NCI-H1092 treated with DMSO at 0.1 percent for 48 hours (cell line): ENCODE data around the gene SWT1.

Source experiments
- DNase-seq: peaks from one replicate; lab custom pipeline; 2025; lab: John Stamatoyannopoulos, UW

Gene SWT1, protein sequence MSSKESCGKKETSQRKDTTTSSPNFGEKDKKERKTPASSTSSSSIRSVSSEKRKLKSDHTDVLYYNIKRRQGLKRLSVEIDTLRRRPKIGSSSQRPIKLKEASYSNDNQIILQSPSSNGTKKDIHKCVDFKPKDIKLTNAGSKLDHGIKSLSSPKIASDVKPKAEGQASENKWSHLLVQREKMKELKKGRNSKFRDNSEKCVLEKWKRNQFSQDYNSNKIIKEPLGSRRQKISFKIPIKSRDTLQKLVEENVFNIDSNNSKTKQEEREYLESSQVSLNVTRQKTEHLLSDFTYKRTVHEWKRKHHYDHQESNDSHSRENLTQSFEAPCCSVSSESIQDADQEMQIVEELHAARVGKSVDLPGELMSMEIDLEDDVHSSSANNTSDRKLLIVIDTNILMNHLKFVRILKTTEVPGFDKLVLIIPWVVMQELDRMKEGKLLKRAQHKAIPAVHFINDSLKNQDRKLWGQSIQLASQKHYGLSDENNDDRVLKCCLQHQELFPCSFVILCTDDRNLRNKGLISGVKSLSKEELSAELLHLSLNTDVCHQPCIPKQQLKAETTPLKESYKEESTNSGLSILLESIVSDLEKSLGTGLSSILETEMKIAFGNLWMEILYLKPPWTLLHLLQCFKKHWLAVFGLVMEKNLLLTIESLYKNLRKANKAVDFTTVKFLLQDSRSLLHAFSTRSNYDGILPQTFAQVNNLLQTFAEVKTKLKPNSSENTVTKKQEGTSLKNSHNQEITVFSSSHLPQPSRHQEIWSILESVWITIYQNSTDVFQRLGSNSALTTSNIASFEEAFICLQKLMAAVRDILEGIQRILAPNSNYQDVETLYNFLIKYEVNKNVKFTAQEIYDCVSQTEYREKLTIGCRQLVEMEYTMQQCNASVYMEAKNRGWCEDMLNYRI

DNA sequence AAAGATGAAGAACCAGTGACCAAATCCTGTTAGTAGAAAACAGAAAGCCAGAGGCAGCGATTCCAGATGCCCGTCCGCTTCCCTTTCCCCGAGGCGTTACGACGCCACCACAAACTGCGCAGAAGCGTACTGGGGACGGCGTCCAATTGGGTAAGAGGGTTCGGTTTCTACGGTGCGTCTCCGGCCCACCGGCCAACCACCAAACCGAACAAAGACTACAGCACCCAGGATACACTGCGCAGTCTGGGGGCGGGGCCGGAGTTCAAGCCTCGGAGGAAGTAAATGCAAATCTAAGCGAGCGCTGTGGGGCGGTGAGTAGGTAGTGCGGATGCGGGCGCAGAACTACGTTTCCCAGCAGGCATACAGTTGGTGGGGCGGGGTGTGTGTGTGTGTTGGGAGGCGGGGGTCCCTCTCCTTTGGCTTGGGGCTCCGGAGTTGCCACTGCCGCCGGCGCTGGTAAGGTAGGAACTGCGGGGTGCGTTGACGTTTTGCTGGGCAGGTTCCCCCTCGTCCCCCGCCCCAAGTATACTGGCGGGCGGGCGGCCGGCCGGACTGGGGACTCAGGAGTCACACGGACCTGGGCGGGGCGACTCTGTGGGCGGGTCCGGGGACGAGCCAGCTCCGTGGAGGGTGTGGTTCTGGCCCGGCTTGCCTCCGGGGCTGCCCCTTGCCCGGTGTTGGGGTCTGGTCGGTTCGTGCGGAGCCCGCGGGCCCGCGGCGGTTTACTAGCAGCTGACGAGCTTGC lies at the start of gene SWT1, which contains the start of gene TRMT1L:
Gene SWT1 (plus strand): TSS at position 314 of the 745 bp plus-strand sequence. CDS start 3,675 bp downstream, outside the sequence.
Gene TRMT1L (minus strand): TSS at position 100 of the 745 bp plus-strand sequence. CDS start 241 bp downstream, outside the sequence.
- peak; percentile 100 for DNase-seq

DNA sequence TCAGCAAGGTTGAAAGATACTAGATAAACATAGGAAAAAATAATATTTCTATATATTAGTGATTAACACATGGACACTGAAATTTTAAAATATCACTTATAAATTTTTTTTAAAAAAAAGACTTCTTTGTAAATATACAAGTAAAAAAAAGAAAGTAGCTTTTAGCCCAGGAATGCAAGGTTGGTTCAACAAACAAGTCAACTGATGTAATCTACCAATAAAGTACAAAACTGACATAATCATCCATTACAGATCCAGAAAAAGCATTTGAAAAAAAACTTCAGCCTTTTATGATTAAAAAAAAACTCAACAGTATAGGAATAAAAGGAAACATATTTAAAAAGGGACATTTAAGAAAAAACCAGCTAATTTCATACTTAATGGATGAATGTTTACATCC lies 48.6 kb upstream of the SWT1 start:
- no peak for DNase-seq

DNA sequence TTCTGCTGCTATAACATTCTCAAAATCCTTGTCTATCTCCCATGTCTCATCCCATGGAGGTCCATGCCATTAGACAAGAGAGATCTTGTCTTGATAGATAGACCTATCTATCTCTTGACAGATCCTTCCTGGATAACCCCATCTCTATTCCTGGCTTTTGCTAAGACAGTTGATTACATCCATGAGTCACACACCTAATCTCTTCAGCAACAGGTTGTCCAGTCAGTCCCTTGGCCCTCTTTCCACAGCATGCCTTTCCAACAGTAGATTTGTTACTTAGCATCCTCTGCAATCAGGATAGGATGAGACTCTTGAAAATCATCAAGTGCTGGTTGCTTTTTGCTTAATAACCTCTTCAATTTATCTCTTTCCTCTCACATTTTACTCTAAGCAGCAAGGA lies 46.8 kb upstream of the SWT1 start:
- no peak for DNase-seq

DNA sequence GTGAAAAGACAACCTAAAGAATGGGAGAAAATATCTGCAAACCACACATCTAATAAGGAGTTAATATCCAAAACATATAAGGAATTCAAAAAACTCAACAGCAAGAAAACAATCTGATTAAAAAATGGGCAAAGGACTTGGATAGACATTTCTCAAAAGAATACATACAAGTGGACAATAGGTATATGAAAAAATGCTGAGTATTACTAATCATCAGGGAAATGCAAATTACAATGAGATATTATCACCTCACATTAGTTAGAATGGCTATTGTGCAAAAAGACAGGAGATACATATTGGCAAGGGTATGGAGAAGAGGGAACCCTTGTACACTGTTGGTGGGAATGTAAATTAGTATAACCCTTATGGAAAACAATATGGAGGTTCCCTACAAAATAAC lies 45.1 kb upstream of the SWT1 start:
- DNase-seq = no peak

DNA sequence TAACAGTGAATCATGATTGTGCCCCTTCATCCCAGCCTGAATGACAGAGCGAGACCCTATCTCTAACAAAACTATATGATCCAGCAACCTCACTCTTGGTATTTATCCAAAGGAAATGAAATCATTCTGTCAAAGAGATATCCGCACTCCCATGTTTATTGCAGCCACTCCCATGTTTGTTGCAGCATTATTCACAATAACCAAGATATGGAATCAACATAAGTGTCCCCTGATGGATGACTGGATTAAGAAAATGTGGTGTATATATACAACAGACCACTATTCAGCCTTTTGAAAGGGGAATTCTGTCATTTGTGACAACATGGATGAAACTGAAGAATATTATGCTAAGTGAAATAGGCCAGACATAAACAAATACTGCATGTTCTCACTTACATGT lies 44.6 kb upstream of the SWT1 start:
- no peak for DNase-seq

DNA sequence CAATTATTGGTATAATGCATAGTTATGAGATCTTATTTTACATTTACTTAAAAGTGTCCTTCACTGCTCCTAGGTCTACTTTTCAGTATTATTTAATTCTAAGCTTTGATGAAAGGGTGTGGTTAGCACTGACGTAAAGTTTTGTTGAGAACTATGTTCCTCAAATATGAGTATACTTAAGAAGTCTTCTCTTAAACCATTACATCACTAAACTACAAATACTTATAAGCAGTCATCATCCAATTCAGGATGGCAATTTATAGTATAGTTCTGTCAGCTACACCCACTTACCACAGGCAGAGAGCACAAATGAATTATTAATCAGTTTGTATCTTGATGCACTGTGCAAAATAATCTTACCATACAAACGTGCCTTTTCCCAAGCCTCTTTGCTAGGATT lies 27.3 kb upstream of the SWT1 start:
- DNase-seq = no peak

DNA sequence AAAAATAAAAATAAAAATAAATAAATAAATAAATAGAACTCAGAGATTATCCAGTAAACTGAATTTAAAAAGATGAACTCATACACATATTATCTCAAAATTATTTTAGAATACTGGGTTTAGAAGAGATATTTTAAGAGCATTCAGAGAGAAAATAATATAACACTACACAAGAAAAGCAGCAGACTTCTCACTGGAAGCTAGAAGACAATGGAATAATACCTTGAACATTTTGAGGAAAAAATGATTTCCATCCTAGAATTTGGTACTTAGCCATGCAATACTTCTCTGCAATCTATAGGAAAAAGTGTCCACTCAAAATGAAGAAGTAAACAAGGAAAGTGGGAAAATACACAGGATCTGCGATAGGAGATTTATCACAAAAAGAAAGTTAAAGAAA lies 24.4 kb upstream of the SWT1 start:
- no peak for DNase-seq

DNA sequence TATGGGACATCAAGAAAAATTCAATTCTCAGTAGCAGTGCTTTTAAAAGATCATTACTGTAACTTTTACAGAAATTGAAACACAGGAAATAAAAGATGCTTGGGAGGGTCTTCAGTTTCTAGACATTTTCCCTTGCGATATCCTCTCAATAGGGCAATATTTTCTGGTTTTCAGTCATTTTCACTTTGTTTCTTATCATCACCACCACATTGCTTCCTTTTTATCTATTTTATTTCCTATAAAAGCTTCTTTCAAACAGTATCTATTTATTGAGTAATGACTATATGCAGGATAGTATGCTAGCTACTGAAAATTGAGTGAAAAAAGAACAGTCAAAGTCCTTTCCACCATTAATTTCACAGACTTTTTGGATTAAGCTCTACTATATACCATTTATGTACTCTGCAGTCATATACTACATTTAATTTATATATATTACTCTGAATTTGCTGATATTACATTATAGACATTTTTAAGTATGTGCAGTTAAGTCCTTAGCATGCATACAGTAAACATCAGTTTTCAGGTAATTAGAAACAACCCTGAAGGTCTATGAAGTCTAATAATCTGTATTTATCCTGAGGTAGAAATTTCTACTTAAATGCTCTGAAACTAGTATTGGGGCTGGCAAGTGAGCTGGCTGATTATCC lies 18.9 kb upstream of the SWT1 start:
- DNase-seq = no peak

DNA sequence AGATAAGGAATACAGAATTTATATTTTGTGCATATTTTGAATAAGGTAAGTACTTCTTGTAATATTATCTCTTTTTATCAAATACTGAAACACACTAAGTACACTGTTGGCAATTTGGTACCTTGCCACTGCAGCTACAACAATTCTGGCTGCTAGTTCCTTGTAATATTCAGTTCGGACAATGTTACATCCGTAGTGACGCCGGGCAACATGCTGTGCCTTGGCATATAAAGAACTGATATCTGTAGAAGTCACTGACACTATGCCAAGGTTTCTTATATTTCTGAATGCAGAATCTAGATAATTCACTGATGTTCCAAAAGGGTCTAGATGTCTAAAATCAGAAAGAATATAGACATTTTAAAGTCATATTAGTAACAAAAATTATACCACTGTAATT lies 17.7 kb upstream of the SWT1 start:
- DNase-seq = peak; percentile 72

DNA sequence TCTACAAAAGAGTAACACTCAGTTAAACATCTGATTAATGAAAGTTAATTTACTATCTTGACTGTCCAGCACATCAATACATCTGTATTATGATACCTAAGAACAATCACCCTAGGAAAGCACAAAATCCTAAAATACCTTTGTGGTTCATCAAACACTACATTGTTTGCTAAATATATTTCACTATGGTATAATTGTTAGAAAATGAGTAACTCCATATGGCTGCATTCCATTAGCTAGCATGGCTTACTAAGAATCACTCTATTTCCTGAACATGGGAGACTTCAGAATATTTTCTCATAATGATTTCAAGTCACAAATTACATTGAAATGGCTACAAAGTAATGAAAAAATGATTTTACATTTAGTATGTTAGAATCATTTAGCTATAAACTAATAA lies 12.7 kb upstream of the SWT1 start:
- no peak for DNase-seq

DNA sequence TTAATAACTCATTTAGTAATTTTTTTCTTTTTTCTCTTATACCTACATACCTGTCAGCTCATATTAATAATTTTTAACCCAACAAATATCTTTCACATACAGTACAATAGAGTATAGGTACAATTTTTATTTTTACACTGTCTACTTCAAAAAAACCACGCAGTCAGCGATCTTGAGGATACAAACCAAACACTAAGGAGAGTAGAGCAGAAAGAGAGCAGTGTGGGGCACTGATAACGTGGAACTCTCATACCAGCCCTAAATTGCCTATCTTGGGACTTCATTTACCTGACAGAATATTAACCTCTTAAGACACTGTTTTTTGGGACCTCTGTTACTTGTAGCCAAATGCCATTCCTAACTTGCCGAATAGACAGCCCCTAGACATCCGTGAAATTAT lies 5.8 kb upstream of the SWT1 start:
- DNase-seq = no peak

DNA sequence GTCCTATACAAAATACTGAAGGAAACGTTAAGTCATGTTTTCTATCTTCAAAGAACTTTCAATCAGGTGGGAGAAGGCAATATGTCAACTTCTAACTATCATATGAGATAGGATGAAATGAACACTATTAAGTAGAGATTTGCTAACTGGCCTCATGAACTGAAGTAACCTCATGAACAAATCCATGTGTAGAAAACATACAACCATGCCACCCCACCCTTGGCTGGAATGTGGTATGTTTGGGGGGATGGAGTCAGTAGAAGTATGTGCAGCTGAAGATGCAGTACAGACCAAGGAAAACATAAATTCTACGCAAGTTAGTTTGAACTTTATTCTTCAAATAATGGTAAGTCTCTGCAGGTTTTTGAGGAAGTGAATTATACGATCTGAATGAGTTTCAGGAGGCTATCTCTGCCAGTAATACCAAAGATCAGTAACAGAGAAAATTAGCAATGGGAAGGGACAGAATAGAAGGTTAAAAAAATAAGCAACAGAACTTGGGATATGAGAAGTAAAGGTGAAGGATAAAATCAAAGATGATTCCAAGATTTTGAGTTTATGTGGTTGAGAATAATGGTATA lies 4.7 kb upstream of the SWT1 start:
- DNase-seq = no peak

DNA sequence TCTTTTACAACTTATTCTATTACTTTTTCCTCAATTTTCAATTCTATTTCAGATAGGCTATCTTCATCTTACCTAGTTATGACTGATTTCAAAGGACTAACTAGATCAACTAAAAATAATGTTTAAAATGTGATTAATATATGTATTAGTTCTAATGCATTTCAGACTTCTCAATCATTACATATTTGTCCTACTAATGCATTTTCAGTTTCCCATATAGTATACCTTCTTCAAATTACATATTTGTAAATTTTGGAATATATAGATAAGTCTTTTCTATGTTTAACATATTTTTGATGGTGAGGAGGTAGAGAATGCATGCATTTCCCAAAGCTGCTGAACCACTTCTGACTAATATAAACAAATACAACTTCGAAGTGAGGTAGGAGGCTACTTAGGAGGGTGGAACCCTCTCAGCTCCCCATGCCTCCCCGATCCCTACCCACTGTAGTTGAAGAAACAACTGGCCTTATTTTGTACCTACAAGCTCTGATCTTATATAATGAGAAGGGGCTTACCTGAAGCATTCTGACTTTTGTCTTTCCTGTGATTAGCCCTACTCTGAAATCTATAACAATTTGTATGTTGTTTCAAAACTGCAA lies 2.0 kb upstream of the SWT1 start:
- DNase-seq = no peak

DNA sequence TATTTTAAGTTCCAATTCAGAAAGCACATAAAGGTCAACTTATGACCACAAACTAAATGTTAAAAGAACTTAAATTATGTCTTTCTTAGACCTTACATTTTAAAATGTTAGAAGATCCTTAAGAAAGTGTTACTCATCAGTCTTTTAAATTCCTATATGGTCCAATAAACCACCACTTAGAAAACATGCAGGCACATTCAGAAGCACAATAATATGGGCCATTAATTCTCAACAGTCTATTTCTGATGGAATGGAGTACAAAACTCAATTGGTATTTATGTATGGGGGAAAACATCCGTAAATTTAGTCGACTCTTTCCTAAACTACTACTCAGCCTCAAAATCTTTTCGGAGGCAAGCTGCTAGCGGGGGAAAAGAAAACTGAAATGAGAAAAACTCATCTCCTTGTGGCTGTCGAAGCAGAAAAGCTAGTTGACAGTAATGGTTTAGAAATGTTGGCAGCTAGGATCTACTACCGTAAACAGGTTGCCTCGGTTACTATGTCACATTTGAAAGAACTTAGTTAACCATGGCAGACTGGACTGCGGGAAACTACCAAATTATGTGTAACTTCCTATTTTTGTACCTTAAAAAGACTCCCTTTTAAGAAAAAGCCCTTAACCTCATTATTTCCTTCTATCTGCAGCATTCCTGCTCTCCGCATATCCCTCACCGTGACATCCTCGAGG lies 1.2 kb upstream of the SWT1 start:
- no peak for DNase-seq

DNA sequence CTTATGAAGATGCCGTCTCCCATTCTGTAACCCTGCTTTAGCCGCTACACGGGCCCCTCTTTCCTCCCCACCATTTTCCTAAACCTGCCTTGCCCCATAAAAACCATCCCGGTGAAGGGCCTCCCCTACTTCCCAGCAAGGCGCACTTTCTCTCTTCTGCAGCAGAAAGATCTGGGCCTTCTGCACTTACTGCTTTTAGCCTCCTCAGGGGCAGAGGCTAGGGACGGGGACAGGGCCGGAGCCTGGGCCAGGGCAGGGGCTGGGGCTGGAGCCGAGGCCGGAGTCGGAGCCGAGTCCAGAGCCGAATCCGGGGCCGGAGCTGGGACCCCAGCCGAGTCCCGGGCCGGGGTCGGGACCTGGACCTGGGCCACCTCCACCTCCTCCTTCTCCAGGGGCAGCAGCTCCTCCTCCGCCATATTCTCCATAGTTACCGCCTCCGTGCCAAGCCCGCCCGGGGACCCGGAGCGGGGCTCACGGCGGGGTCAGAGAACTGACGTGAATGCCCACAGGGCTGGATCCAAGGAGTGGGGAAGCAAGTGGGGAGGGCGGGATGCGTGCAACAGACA lies 596 bp upstream of the SWT1 start:
- DNase-seq = peak; percentile 56

DNA sequence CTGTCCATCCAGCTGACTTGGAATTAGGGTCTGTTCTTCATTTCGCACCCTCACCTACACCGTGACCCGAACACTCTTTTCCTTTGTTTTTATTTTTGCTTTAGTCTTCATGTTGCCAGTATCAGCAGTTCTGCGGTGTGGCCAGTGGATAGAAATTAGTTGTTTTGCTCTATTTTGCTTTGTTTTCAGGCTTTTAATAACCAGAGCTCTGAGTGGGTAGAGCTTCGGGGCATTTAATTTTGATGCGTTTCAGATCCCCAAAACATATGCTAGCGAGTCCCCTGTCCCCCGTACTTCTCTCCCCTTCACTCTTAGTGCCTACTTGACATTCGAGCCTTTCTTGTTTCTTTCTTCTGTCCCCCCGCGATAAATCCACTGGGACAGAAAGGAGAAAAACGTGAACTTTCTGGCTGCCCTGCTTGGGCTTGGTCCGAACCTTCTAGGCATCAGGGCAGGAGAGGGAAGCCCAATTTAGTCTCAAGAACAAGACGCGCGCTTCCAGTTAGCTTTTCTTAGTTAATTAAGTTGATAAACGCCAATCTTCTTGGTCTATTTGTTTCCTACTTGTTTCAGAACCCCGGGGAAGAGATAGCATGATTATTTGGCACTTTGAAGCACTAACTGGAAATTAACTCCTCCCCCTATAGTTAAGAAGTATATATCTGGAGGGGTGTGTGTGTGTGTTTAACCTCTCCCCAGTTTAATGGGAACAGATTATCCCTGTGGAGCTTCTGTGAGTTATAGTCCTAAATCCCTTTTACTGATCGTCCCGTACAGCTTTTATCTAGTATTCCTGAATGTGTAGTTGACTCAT lies 839 bp downstream of the SWT1 start:
- DNase-seq = no peak

DNA sequence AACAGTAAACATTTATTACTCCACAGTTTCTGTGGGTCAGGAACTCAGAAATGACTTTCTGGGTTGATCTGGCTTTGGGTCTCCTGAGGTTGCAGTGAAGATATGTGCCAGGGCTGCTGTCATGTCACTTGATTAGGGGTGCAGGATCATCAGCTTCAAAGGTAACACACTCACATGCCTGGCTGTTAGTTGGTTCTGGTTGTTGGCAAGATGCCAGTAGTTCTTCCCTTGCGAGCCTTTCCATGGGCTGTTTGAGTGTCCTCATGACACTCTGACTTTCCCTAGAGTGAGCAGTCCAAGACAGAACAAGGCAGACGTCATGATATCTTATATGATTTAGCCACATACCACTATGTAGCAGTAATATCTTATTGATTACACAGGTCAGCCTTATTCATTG lies 1.8 kb downstream of the SWT1 start:
- no peak for DNase-seq

DNA sequence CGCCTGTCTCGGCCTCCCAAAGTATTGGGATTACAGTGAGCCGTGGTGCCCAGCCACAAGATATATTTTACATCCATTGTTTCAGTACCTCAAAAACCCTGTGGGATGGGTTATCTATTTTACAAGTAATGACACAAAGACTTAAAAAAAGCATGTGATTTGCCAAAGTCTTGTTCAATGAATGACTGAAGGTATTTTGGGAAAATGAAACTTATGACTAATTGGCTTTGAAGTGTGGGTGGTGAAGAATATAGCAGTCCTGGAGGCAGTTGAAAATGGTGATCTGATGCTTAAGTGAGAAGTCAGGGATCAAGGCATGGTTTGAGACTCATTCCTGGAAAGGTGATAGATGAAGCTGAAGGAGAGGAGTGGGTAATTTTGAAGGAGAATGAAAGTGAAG lies 3.0 kb downstream of the SWT1 start:
- no peak for DNase-seq

DNA sequence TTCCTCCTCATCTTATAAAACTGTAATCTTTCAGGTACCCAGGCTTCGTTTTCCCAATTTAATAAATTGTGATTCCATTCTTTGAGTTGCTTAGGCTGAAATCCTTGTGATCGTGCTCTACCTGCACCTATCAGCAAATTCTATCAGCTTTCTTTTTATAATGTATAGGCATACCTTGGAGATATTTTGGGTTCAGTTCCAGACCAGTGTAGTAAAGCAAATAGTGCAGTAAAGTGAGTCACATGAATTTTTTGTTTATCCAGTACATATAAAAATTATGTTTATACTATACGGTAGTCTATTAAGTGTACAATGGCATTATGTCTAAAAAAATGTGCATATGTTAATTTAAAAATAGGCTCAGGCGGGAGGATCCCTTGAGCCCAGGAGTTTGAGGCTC lies 5.5 kb downstream of the SWT1 start:
- no peak for DNase-seq
